Measurements from ENCODE around the gene STH. TPM values are rescaled to one million over a fixed set of nuclear protein-coding genes. Genes with fewer than 3 reads are reported as not detected.

The STH gene
- total RNA-seq, 4 donors from 2014 or later, result not detected

- Histone ChIP-seq H3K4me3 (peak overlapping the region in 1 of 4 donors; percentile 13), H3K27me3 (no peaks in the 10 kb centered on the region), H3K36me3 (peaks cover 22 to 72% (median 51%) of the 10 kb centered on the region in 4 donors), H3K9me3 (no peaks in the 10 kb centered on the region), H3K4me1 (peaks cover 34 to 49% (median 44%) of the 10 kb centered on the region in 4 donors), H3K27ac (replicated peaks in 1 of 4) (peak overlapping the region; percentile 32 to 77 (median 53))
- 32% methylated on average over 5 of the region's 5 CpGs for WGBS
- intact Hi-C loops (cut with DNase I), result loop anchor here (2.0 to 5.0 kb wide), 3 partner anchors 42 to 168 kb away; partner anchors contain the start of gene KANSL1
- DNase-seq (ENCODE audit: extremely low spot score), result no peak
- TF ChIP-seq CTCF (IDR thresholded peaks at IDR 0.05) (peak; percentile 86 to 93 (median 91)), EP300 (IDR thresholded peaks at IDR 0.05) (no peak), POLR2AphosphoS5 (IDR thresholded peaks at IDR 0.05) (peak; percentile 69 to 76)
Measured at GRCh38 chr17:46044286-46044928, 45.4 kb downstream of the STH start.

- intact Hi-C loops (cut with DNase I), result loop anchor here (2.0 to 5.0 kb wide), 3 partner anchors 43 to 167 kb away; partner anchors contain the start of gene KANSL1
- H3K4me1 ChIP-seq, result peaks cover 28 to 43% (median 39%) of the 10 kb centered on the region in 4 donors
- no peaks in the 10 kb centered on the region for H3K27me3 ChIP-seq
- peaks cover 28 to 74% (median 52%) of the 10 kb centered on the region in 4 donors for H3K36me3 ChIP-seq
- H3K4me3 ChIP-seq, result no peak overlapping the region
- WGBS, result 53% methylated on average over 2 of the region's 2 CpGs
- H3K27ac ChIP-seq (replicated peaks in 1 of 4), result peak overlapping the region in 3 of 4 donors; percentile 28 to 77 (median 59)
- TF ChIP-seq POLR2AphosphoS5 (IDR thresholded peaks at IDR 0.05) (no peak), EP300 (IDR thresholded peaks at IDR 0.05) (no peak), CTCF (IDR thresholded peaks at IDR 0.05) (no peak), POLR2A (IDR thresholded peaks at IDR 0.05; ENCODE audit: low read depth) (no peak)
- no peaks in the 10 kb centered on the region for H3K9me3 ChIP-seq
- no peak for DNase-seq (ENCODE audit: extremely low spot score)
Measured at GRCh38 chr17:46044989-46045388, 45.9 kb downstream of the STH start.

- H3K27ac ChIP-seq (replicated peaks in 1 of 4), result peak overlapping the region in 3 of 4 donors; percentile 4 to 77 (median 21)
- no peak for DNase-seq (ENCODE audit: extremely low spot score)
- peaks cover 32 to 76% (median 55%) of the 10 kb centered on the region in 4 donors for H3K36me3 ChIP-seq
- peaks cover 27 to 39% (median 35%) of the 10 kb centered on the region in 4 donors for H3K4me1 ChIP-seq
- no peak overlapping the region for H3K4me3 ChIP-seq
- TF ChIP-seq POLR2A (IDR thresholded peaks at IDR 0.05; ENCODE audit: low read depth) (no peak), CTCF (IDR thresholded peaks at IDR 0.05) (no peak), POLR2AphosphoS5 (IDR thresholded peaks at IDR 0.05) (no peak), EP300 (IDR thresholded peaks at IDR 0.05) (no peak)
- H3K27me3 ChIP-seq, result no peaks in the 10 kb centered on the region
- WGBS, result 90% methylated on average over 3 of the region's 3 CpGs
- no peaks in the 10 kb centered on the region for H3K9me3 ChIP-seq
- intact Hi-C loops (cut with DNase I), result loop anchor here (2.0 kb wide), 1 partner anchor 147 kb away; the partner anchor contains the start of gene KANSL1
Measured at GRCh38 chr17:46045639-46046038, 46.6 kb downstream of the STH start.

GRCh38 chr17:46046957-46047356, 47.9 kb downstream of the STH start:
- H3K36me3 ChIP-seq, result peaks cover 32 to 73% (median 55%) of the 10 kb centered on the region in 4 donors
- peaks cover 27 to 47% (median 37%) of the 10 kb centered on the region in 4 donors for H3K4me1 ChIP-seq
- no peak for DNase-seq (ENCODE audit: extremely low spot score)
- H3K27me3 ChIP-seq, result no peaks in the 10 kb centered on the region
- 70% methylated on average over 1 of the region's 1 CpG for WGBS
- H3K27ac ChIP-seq (replicated peaks in 1 of 4), result peak overlapping the region in 2 of 4 donors; percentile 15 to 77
- H3K4me3 ChIP-seq, result no peak overlapping the region
- H3K9me3 ChIP-seq, result no peaks in the 10 kb centered on the region
- intact Hi-C loops (cut with DNase I), result no loop called here
- no peak for TF ChIP-seq POLR2AphosphoS5 (IDR thresholded peaks at IDR 0.05)
- TF ChIP-seq POLR2A (IDR thresholded peaks at IDR 0.05; ENCODE audit: low read depth), result no peak
- TF ChIP-seq CTCF (IDR thresholded peaks at IDR 0.05), result no peak
- no peak for TF ChIP-seq EP300 (IDR thresholded peaks at IDR 0.05)

Data from esophagus muscularis mucosa (tissue), 4 donors.